Measurements from ENCODE around the gene PRKCQ.
A peak's percentile ranks its signal among the peaks of the same experiment; 100 is the strongest.

The PRKCQ gene

DNA sequence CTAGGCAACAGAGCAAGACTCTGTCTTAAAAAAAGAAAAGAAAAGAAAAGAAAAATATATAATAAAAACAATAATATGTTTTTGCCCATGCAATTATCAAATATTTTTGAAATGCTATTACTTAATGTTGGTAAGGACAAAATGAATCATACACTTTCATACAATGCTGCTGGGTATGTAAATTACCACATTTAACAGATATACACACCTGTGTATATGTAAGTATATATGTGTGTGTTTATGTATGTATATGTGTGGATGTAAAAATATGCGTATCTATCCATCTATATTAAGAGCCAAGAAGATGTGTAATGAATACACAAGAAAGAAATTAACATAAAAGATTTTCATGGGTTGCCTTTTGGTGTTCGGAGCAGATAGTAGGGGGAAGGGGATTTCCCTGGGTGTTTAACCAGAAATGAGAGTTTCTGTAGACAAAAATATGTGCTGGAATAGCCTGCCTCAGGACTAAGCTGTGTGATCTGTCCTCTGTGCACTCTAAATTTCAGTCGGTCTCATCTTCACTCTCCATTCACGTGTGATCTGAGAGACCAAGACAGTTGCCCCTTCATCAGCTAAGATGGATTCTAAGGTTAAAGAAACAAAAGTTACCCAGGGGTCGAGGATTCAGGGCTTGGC is 61.2 kb downstream of the PRKCQ start:
- DNase-seq, result no peak

DNA sequence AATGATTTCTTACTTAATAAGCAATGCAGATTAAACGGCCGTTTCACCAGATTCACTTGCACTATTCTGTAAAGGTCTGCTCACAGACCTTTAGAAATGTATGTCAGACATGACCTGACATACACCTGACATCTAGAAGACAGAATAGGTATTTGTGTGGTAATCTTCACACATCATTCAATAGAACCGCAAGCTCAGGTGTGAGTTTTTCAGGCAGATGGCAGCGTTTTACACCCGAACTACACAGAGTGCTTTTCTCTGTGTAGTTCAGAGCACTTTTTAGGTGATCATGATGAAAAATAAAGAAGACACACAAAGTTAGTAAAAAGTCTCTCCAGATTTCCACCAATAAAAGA is 63.2 kb downstream of the PRKCQ start:
- DNase-seq, result no peak

- no peak for DNase-seq
Observed at GRCh38 chr10:6516281-6516928, 63.7 kb downstream of the PRKCQ start.

DNA sequence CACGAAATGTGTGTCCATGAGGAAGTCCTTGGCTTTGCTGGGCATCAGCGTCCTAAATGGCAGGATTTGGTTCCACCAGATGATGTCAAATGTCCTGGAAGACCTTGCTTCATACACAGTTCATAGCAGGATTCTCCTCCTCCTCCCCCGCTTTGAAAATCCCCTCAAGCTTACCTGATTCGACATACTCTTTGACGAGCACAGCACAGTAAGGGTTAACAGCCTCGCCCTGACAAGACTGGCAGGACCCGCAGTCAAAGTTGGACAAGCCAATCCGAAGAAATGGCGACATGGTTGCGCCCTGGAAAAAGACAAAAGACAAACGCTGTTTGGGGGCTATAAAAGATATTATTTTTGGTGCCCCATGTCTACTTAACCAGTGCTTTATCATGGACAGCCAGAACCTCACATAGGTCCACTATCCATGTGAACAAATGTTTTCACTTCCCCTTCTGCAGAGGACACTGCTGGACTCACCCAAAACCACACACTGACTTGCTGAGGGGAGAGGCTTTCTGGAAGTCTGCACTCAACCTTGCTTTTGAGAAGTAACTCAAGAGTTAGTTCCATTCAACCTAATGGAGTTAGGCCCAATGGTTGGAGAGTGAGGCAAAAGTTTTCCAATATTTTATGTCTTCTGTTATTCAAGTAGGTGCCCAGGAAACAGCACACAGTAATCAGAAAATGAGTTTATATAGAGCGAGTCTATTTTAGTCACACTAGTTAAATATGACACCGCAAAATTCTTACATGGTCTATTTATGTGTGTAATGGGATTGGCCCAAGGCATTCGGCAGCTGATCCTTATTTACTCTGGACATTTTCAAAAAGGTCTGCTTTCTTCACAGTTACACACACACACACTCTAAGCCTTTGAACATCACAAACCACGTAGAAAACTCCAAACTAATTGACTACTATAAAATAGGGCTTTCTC is 65.0 kb downstream of the PRKCQ start:
- no peak for DNase-seq

- DNase-seq, result no peak
Observed at GRCh38 chr10:6514180-6514579, 65.9 kb downstream of the PRKCQ start.

GRCh38 chr10:6513476-6513875 is 66.6 kb downstream of the PRKCQ start:
- no peak for DNase-seq

DNA sequence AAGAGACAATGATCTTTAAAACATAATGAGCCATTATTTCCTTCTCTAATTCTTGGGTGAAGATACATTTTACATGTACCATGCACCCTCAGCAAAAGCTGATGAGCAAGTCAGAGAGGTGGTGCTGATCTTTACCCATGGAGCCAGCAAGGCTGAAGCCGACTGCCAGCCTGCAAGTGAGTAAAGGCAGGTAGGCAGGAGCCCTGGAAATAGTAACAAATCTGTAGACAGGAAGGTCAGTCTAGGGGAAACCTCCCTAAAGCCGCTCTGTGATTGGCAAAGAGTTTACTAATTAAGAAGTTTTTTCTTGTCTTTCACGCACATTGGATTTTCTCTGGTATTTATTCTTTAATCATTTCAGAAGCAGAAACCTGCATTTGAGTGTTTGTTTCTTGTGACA is 67.9 kb downstream of the PRKCQ start:
- DNase-seq, result no peak

DNA sequence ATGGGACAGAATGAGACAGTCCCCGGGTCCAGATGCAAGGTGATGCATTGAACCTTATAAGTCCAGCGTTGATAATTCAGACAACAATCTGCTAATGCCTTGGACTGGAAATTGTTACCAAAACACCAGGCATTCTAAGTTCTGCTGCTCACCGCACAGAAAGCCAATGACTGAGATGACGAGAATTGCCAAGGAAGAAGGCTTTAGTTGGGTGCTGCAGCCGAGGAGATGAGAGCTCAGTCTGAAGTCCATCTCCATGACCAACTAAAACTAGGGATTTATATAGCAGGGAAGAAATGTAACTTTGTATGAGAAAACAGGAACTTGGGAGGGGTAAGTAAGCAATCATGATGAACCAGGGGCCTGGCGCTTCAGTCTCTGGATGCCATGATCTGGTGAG is 68.7 kb downstream of the PRKCQ start:
- DNase-seq, result no peak

DNA sequence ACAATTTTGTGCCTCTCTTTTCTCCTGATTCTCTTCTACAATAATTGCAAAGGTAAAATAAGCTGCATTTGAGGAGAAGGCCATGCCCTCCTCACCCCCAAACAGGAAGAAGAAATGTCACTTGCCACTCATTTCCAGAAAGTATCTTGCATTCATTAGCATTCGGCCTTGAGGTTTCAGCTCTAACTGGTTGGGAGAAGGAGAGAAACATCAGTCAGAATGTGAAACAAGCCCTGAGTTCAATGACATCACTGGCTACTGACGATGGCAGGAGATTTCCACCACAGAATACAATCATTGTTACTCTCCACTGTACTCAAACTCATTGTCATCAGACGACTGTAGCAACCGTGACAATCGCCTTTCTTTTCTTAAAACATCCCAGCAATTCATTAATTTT is 72.8 kb downstream of the PRKCQ start:
- DNase-seq, result no peak

DNA sequence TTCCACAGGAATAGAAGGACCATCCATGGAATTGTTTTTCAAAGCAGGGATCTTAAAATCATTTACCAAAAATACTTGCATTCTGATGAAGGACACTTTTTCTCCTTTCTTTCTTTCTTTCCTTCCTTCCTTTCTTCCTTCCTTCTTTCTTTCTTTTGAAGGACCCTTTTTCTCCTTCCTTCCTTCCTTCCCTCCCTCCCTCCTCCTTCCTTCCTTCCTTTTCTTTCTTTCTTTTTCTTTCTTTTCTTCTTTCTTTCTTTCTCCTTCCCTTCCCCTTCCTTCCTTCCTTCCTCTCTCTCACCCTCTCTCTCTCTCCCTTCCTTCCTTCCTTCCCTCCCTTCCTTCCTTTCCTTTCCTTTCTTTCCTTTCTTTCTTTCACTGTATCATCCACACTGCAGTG is 74.8 kb downstream of the PRKCQ start:
- no peak for DNase-seq

DNA sequence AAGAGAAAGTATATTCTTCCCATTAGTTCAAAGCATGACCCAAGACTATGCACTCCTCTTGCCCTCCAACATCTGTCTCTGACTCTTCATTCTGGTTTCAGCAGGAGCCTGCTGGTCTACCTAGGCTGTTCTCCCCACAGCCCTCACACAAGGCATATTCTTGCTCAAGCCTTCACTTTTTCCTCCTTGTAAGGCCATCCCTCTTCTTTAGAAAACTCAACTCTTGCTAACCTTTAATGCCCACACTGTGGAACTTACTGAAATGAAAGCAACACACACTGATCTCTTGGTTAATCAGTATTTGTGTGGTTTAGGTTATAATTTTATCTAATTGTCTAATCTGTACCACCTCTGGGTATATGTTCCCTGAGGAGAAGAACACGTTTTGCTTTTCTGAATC is 75.8 kb downstream of the PRKCQ start:
- no peak for DNase-seq

- no peak for DNase-seq
Observed at GRCh38 chr10:6503171-6503570, 76.9 kb downstream of the PRKCQ start.

DNA sequence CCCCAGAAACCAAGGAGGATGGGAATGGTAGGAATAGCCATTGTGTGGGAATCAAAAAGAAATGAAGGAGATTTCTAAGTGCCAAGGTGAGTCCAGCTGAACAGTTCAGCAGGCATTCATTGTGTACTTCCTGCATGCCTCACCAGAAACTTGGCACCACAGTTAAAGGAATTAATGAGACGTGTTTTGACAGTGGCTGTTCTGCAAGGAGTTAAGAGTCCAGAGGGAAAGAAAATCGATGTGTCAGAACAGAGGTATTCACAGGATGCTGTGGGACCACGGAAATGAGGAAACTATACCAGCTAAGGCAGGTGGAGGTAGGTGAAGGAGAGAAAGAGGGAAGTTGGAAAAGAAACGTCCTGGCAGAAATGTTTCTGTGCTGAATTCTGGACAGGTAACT is 78.1 kb downstream of the PRKCQ start:
- DNase-seq, result no peak

GRCh38 chr10:6499974-6500373 is 80.1 kb downstream of the PRKCQ start:
- DNase-seq, result no peak

GRCh38 chr10:6498771-6499170 is 81.3 kb downstream of the PRKCQ start:
- no peak for DNase-seq

DNA sequence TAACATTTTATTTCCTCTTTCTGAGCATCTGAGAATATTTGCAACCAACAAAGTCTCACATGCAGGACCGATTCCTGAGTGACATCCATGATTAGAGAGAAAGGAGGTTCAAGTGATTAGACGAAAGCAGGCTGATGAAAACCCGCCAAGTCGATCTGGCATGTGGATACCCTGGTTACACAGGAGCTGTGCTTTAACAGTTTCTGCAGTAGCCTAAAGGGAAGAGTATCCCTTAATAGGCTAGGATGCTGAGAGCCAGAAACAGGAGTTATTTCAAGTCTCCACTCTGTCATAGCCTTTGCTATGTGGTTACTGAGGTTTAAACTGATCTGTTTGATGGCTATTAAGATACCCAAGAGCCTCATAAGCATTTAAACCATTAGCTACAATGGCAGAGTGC is 82.5 kb downstream of the PRKCQ start:
- no peak for DNase-seq

- DNase-seq, result peak; percentile 50
Observed at GRCh38 chr10:6494936-6495592, 85.0 kb downstream of the PRKCQ start.

DNA sequence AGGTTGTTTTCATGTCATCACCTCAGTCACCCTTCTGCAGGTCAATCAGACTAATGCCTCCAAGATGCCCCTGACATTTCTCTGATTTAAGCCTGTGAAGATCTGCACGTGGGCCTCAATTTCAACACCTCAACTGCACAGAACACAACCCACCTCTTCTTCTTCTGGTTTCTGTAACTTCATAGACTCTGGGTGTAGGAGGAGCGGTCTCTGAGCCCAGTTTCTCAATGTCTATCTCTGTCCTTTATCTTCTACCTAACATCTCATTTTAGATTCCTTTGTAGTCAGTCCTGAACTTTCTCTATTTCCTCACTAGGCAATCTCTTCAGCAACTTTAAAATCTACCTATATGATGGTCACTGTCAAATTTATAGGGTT is 85.6 kb downstream of the PRKCQ start:
- DNase-seq, result no peak

- no peak for DNase-seq
Observed at GRCh38 chr10:6493521-6494441, 86.3 kb downstream of the PRKCQ start.

DNA sequence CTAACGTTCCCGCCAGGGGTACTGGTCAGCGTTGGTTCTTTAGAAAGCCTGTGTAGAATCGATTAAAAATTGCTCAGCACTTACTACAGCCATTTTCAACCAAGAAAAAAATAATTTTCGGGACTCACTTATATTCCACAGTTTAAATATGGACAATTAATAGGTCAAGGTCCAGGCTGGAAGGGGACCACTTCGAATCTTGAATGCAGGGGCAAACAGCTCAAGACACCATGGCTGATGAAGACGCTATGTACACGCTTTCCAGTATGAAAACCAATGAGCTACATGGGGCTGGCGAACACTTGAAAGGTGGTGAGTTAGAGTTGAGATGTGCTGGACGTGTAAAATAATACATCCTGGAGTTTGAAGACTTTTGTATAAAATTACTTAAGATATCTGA is 87.2 kb downstream of the PRKCQ start:
- no peak for DNase-seq

- DNase-seq, result peak; percentile 56
Observed at GRCh38 chr10:6491841-6492609, 88.1 kb downstream of the PRKCQ start.

DNA sequence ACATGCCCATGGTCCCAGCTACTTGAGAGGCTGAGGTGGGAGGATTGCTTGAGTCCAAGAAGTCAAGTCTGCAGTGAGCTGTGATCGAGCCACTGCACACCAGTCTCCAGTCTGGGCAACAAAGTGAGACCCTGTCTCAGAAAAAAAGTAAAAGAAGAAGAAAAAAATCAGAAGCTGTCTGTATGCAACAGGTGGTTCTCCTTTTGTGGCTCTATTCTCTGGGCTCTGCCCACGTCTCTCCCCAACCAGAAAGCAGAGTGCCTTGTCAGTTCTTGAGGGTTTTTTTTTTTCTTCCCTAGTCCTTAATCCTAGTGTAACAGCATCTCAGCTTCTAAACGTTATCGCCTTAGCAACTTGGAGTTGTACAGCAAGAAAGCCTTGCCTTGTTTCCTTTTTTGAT is 89.5 kb downstream of the PRKCQ start:
- no peak for DNase-seq

Data from CD4-positive, alpha-beta T cell treated with Interferon gamma for 1 hour (primary cell).